HepG2 (cell line): Measurements from ENCODE around the gene MS4A3. TPM values are rescaled to one million over a fixed set of nuclear protein-coding genes. Genes with fewer than 3 reads are reported as not detected.

ENCODE experiments used
- ATAC-seq: fragments of 200-7000 bp; cut with Tn5 transposase; 3 replicates; pipeline ENCODE4 v1.9.1; 2020; ENCODE audit warnings: mild to moderate bottlenecking, moderate library complexity
- BruUV-seq: library from RNA; stranded (reverse); fragments of 400-500 nt; replicated peaks from 2 replicates; lab custom pipeline; 2021; lab: Mats Ljungman, UMichigan
- CTCF ChIA-PET: fragments of 300-600 bp; formaldehyde crosslinking; extraction: SDS; loops from one replicate; lab custom pipeline; 2021; ENCODE audit warnings: low total read pairs, inconsistent platforms, low intra/inter-chr PET ratio; lab: Yijun Ruan, JAX
- POLR2A ChIA-PET: fragments of 350-600 bp; sonication (Branson Sonifier 250); formaldehyde crosslinking; loops from one replicate; lab custom pipeline; 2020; ENCODE audit warnings: antibody characterized with exemption, inconsistent platforms; lab: Yijun Ruan, JAX
- DNase-seq: peaks from one replicate; pipeline ENCODE4 v3.0.0-alpha.2; 2015; ENCODE audit warnings: low spot score
- FAIRE-seq: peaks from 3 replicates; lab custom pipeline; 2011; peaks lifted over from hg19 to GRCh38; lab: Jason Lieb, UNC
- H2AFZ ChIP-seq: one replicate; pipeline ENCODE4 v1.6.1; 2011; ENCODE audit warnings: low read length, inconsistent platforms
- H3K27ac ChIP-seq: fragments of 300-600 bp; 3 replicates; pipeline ENCODE4 v1.8.0; 2011; ENCODE audit warnings: mixed run types, mild to moderate bottlenecking, mixed read lengths, low read length, inconsistent platforms; ENCODE audit not compliant: insufficient read depth; ENCODE audit errors: extremely low read length
- H3K27me3 ChIP-seq, 2 experiments: fragments of 200-600 bp in 1 of 2; 2 replicates in 1 of 2; 3 replicates in 1 of 2; pipeline versions ENCODE4 v1.6.0 to v1.8.0; 2011; ENCODE audit warnings: low read length in 2 of 2, mild to moderate bottlenecking in 2 of 2, moderate library complexity in 2 of 2, inconsistent platforms in 1 of 2; ENCODE audit not compliant: insufficient read depth in 2 of 2, control insufficient read depth in 1 of 2
- H3K36me3 ChIP-seq, 2 experiments: fragments of 200-600 bp in 1 of 2; replicated peaks in 1 of 2; 2 replicates in 1 of 2; 3 replicates in 1 of 2; pipeline versions ENCODE4 v1.5.1 to v1.8.0; 2011; ENCODE audit warnings: low read length in 2 of 2, inconsistent platforms in 1 of 2; ENCODE audit not compliant: insufficient read depth in 2 of 2, control insufficient read depth in 1 of 2
- H3K4me1 ChIP-seq: 2 replicates; pipeline ENCODE4 v1.5.1; 2012; ENCODE audit warnings: low read length, inconsistent platforms; ENCODE audit not compliant: insufficient read depth
- H3K4me2 ChIP-seq: 2 replicates; pipeline ENCODE4 v1.6.0; 2011; ENCODE audit warnings: low read depth, low read length, inconsistent platforms
- H3K4me3 ChIP-seq, 3 experiments: fragments of 200-600 bp in 1 of 3; sonication (generic), shearing (Covaris generic) in 1 of 3; replicated peaks in 1 of 3; 2 replicates each; pipeline ENCODE4 v1.5.1; 2011 to 2016; ENCODE audit warnings: low read length in 3 of 3, inconsistent platforms in 2 of 3, low read depth in 2 of 3, mild to moderate bottlenecking in 2 of 3, control low read depth in 1 of 3, mixed read lengths in 1 of 3; ENCODE audit not compliant: insufficient read depth in 1 of 3
- H3K79me2 ChIP-seq: one replicate; pipeline ENCODE4 v1.6.1; 2011; ENCODE audit warnings: low read length, inconsistent platforms; ENCODE audit not compliant: insufficient read depth
- H3K9ac ChIP-seq: 2 replicates; pipeline ENCODE4 v1.6.0; 2011; ENCODE audit warnings: mild to moderate bottlenecking, low read depth, low read length, inconsistent platforms; ENCODE audit not compliant: insufficient read depth
- H3K9me3 ChIP-seq: 2 replicates; pipeline ENCODE4 v1.5.1; 2012; ENCODE audit warnings: mild to moderate bottlenecking, low read length
- H4K20me1 ChIP-seq: 2 replicates; pipeline ENCODE4 v1.6.0; 2011; ENCODE audit warnings: inconsistent platforms, mild to moderate bottlenecking, low read length, moderate library complexity; ENCODE audit not compliant: insufficient read depth
- CHD4 ChIP-seq: fragments of 200-600 bp; sonication (generic); IDR thresholded peaks from 2 replicates; pipeline ENCODE4 v1.7.0; 2017; ENCODE audit warnings: mild to moderate bottlenecking, low read length, borderline replicate concordance
- CTCF ChIP-seq: sonication (generic); formaldehyde crosslinking; IDR thresholded peaks from 2 replicates; pipeline ENCODE4 v1.5.0; 2020; ENCODE audit warnings: mild to moderate bottlenecking, missing genetic modification reagents, moderate library complexity
- ESRRA ChIP-seq: sonication (generic); formaldehyde crosslinking; IDR thresholded peaks from 2 replicates; pipeline ENCODE4 v1.5.1; 2020; ENCODE audit warnings: mild to moderate bottlenecking, low read depth, missing genetic modification reagents
- FIP1L1 ChIP-seq: fragments of 200-400 bp; formaldehyde crosslinking; IDR thresholded peaks from 2 replicates; pipeline ENCODE4 v1.6.1; 2018; ENCODE audit warnings: low read depth, mild to moderate bottlenecking, low read length, moderate library complexity, borderline replicate concordance; ENCODE audit not compliant: insufficient read depth
- KLF6 ChIP-seq: IDR thresholded peaks from 2 replicates; pipeline ENCODE4 v1.8.0; 2016; ENCODE audit warnings: missing biosample characterization, missing genetic modification reagents
- MBNL3 ChIP-seq: fragments of 250-450 bp; sonication (Bioruptor Pico); conservative IDR thresholded peaks from 2 replicates; pipeline ENCODE4 v1.8.0; 2022; ENCODE audit warnings: mild to moderate bottlenecking, inconsistent platforms
- NFYC ChIP-seq: IDR thresholded peaks from 2 replicates; pipeline ENCODE4 v1.6.1; 2016; ENCODE audit warnings: missing genetic modification reagents, missing compliant biosample characterization
- NR2F1 ChIP-seq, 2 experiments: fragments of 450-650 bp in 1 of 2; formaldehyde crosslinking in 1 of 2; IDR thresholded peaks; 2 replicates each; pipeline versions ENCODE4 v1.5.0 to v1.6.1; 2016 to 2020; ENCODE audit warnings: mild to moderate bottlenecking in 1 of 2, missing compliant biosample characterization in 1 of 2, missing genetic modification reagents in 1 of 2, moderate library complexity in 1 of 2
- PLSCR1 ChIP-seq: sonication (generic); formaldehyde crosslinking; IDR thresholded peaks from 2 replicates; pipeline ENCODE4 v1.5.0; 2020; ENCODE audit warnings: missing genetic modification reagents, mild to moderate bottlenecking, borderline replicate concordance
- SOX5 ChIP-seq: IDR thresholded peaks from 2 replicates; pipeline ENCODE4 v1.6.1; 2016; ENCODE audit warnings: borderline replicate concordance
- U2AF1 ChIP-seq: fragments of 200-400 bp; formaldehyde crosslinking; optimal IDR thresholded peaks from 2 replicates; pipeline ENCODE3; 2017; ENCODE audit warnings: mild to moderate bottlenecking, low read depth, low read length
- ZNF263 ChIP-seq: sonication (generic); formaldehyde crosslinking; IDR thresholded peaks from 2 replicates; pipeline ENCODE4 v1.4.0; 2020; ENCODE audit warnings: missing genetic modification reagents
- ZNF383 ChIP-seq: sonication (generic); formaldehyde crosslinking; IDR thresholded peaks from 2 replicates; pipeline ENCODE4 v1.4.0; 2020; ENCODE audit warnings: missing genetic modification reagents, mild to moderate bottlenecking, borderline replicate concordance
- ZNF704 ChIP-seq: sonication (generic); formaldehyde crosslinking; IDR thresholded peaks from 2 replicates; pipeline ENCODE4 v1.8.1; 2023; ENCODE audit warnings: mild to moderate bottlenecking, inconsistent platforms, moderate library complexity, missing genetic modification reagents, borderline replicate concordance
- ZNF772 ChIP-seq: sonication (generic); formaldehyde crosslinking; IDR thresholded peaks from 2 replicates; pipeline ENCODE4 v1.5.0; 2020; ENCODE audit warnings: mild to moderate bottlenecking, missing genetic modification reagents
- ZNF781 ChIP-seq: sonication (generic); formaldehyde crosslinking; IDR thresholded peaks from 2 replicates; pipeline ENCODE4 v1.5.1; 2020; ENCODE audit warnings: borderline replicate concordance, mild to moderate bottlenecking, missing genetic modification reagents; ENCODE audit errors: not compliant biosample characterization
- WGBS: methylation state at CpG from one replicate; pipeline ENCODE4 v1.1.6; 2017; ENCODE audit warnings: low lambda C conversion rate; 5-methylcytosine and 5-hydroxymethylcytosine counted together
- in situ Hi-C: cut with HindIII; loops from 2 replicates; pipeline ENCODE4 v1.10.0; 2017; ENCODE audit warnings: low pct_unique_long_range_greater_than_20kb; ENCODE audit not compliant: extremely low pct_ligation_motif_present
- intact Hi-C: fragments of 100-400 bp; cut with micrococcal nuclease; formaldehyde crosslinking; loops from one replicate; pipeline ENCODE4 v1.10.0; 2022; ENCODE audit not compliant: unreplicated experiment
- polyA plus RNA-seq, 8 experiments: library from polyadenylated mRNA; depleted of rRNA in 3 of 8; stranded (reverse) in 7 of 8; unstranded in 1 of 8; fragments of >200 nt; fragmentation: Illumina TruSeq in 4 of 8; extraction: Trizol in 4 of 8; gene quantifications; 2 replicates each; pipeline versions ENCODE4 v1.2.1 to v1.2.3, GENCODE V29; 2011 to 2016; ENCODE audit warnings: low read depth in 4 of 8, missing spikeins in 1 of 8, mixed read lengths in 1 of 8; ENCODE audit not compliant: insufficient read depth in 1 of 8
- total RNA-seq, 5 experiments: library from RNA; depleted of rRNA; stranded (reverse); fragments of >200 nt; fragmentation: Illumina TruSeq; extraction: Trizol; gene quantifications; 2 replicates each; pipeline ENCODE4 v1.2.3, GENCODE V29; 2016; ENCODE audit warnings: low read depth in 1 of 5

The MS4A3 gene
- total and polyA plus RNA-seq, 2 of the 13 experiments (the other 11 are each of a cell fraction or from before 2014, with no cell fraction given) = not detected

GRCh38 chr11:60084631-60085273, 28.3 kb downstream of the MS4A3 start:
- TF ChIP-seq FIP1L1 (no peak), CTCF (CRISPR knock-in tag) (no peak), SOX5 (no peak), KLF6 (no peak), ZNF781 (no peak), NR2F1 (CRISPR knock-in tag; IDR thresholded peaks at IDR 0.05) (no peak)
- no peak overlapping the region for H3K4me3 ChIP-seq
- no peaks in the 10 kb centered on the region for H4K20me1 ChIP-seq
- no peaks in the 10 kb centered on the region for H3K9me3 ChIP-seq
- H3K79me2 ChIP-seq = no peaks in the 10 kb centered on the region
- H3K9ac ChIP-seq = no peak overlapping the region
- no peak overlapping the region for H3K4me2 ChIP-seq
- no peak overlapping the region for H2AFZ ChIP-seq
- no peaks in the 10 kb centered on the region for H3K27me3 ChIP-seq
- ATAC-seq (no peak), DNase-seq (no peak), FAIRE-seq (no peak)
- no peaks in the 10 kb centered on the region for H3K36me3 ChIP-seq
- no peak overlapping the region for H3K27ac ChIP-seq
- no TSS peak for BruUV-seq
- H3K4me1 ChIP-seq = no peaks in the 10 kb centered on the region
- 3% methylated on average over 3 of the region's 3 CpGs for WGBS
- POLR2A ChIA-PET = no interaction called here
- in situ Hi-C loops (no loop called here), intact Hi-C loops (no loop called here)
- CTCF ChIA-PET = no interaction called here

GRCh38 chr11:60085909-60086308, 29.4 kb downstream of the MS4A3 start:
- CTCF ChIA-PET = no interaction called here
- Histone ChIP-seq H3K4me3 (no peak overlapping the region), H3K27ac (no peak overlapping the region), H4K20me1 (no peaks in the 10 kb centered on the region), H3K9ac (no peak overlapping the region), H2AFZ (no peak overlapping the region), H3K27me3 (no peaks in the 10 kb centered on the region), H3K4me1 (no peaks in the 10 kb centered on the region), H3K9me3 (no peaks in the 10 kb centered on the region), H3K36me3 (no peaks in the 10 kb centered on the region), H3K4me2 (no peak overlapping the region), H3K79me2 (no peaks in the 10 kb centered on the region)
- BruUV-seq = no TSS peak
- in situ Hi-C loops = no loop called here
- intact Hi-C loops = no loop called here
- FAIRE-seq = no peak
- ATAC-seq = no peak
- POLR2A ChIA-PET = no interaction called here
- WGBS = 8% methylated on average over 2 of the region's 2 CpGs
- DNase-seq = no peak
- TF ChIP-seq ZNF772 (CRISPR knock-in tag) (no peak), ZNF383 (CRISPR knock-in tag) (no peak), NFYC (CRISPR knock-in tag) (no peak), ESRRA (CRISPR knock-in tag) (no peak), ZNF704 (CRISPR knock-in tag) (no peak), CHD4 (no peak), MBNL3 (no peak), U2AF1 (no peak), ZNF263 (no peak), PLSCR1 (no peak)
